ENCODE data around the gene GATC. TPM values are rescaled to one million over a fixed set of nuclear protein-coding genes. Genes with fewer than 3 reads are reported as not detected.

Gene GATC
- total RNA-seq, 1 donor from 2014 or later: 15.5 TPM

- Histone ChIP-seq H3K27ac (no peak overlapping the region), H3K36me3 (no peaks in the 10 kb centered on the region), H3K9me3 (no peaks in the 10 kb centered on the region), H3K4me3 (no peak overlapping the region), H3K27me3 (no peaks in the 10 kb centered on the region), H3K4me1 (no peaks in the 10 kb centered on the region)
- TF ChIP-seq POLR2A (IDR thresholded peaks at IDR 0.05): no peak
- no peak for TF ChIP-seq CTCF (IDR thresholded peaks at IDR 0.05)
- TF ChIP-seq POLR2AphosphoS5 (IDR thresholded peaks at IDR 0.05; ENCODE audit: insufficient read depth in 1 of 2, low read depth in 1 of 2): no peak
- intact Hi-C loops (cut with DNase I): no loop called here
- DNase-seq (ENCODE audit: extremely low spot score in 2 of 2): no peak
Measured at GRCh38 chr12:120421701-120422100, 24.5 kb upstream of the GATC start.

- H3K27me3 ChIP-seq: no peaks in the 10 kb centered on the region
- no peaks in the 10 kb centered on the region for H3K4me1 ChIP-seq
- no peaks in the 10 kb centered on the region for H3K36me3 ChIP-seq
- H3K9me3 ChIP-seq: no peaks in the 10 kb centered on the region
- DNase-seq (ENCODE audit: extremely low spot score in 2 of 2): no peak
- no peak for TF ChIP-seq POLR2A (IDR thresholded peaks at IDR 0.05)
- no peak for TF ChIP-seq CTCF (IDR thresholded peaks at IDR 0.05)
- no peak for TF ChIP-seq POLR2AphosphoS5 (IDR thresholded peaks at IDR 0.05; ENCODE audit: insufficient read depth in 1 of 2, low read depth in 1 of 2)
- H3K4me3 ChIP-seq: no peak overlapping the region
- no peak overlapping the region for H3K27ac ChIP-seq
- intact Hi-C loops (cut with DNase I): no loop called here
Measured at GRCh38 chr12:120422892-120423456, 23.3 kb upstream of the GATC start.

- intact Hi-C loops (cut with DNase I): loop anchor here (5.0 kb wide), 1 partner anchor 68 kb away; no protein-coding TSS in a partner anchor
- TF ChIP-seq POLR2A (IDR thresholded peaks at IDR 0.05) (no peak), CTCF (IDR thresholded peaks at IDR 0.05) (no peak)
- no peak overlapping the region for H3K27ac ChIP-seq
- H3K9me3 ChIP-seq: no peaks in the 10 kb centered on the region
- H3K27me3 ChIP-seq: no peaks in the 10 kb centered on the region
- no peak for DNase-seq (ENCODE audit: extremely low spot score in 2 of 2)
- no peaks in the 10 kb centered on the region for H3K4me1 ChIP-seq
- H3K4me3 ChIP-seq: no peak overlapping the region
- H3K36me3 ChIP-seq: no peaks in the 10 kb centered on the region
Measured at GRCh38 chr12:120425797-120426196, 20.4 kb upstream of the GATC start.

GRCh38 chr12:120428597-120429229, 17.5 kb upstream of the GATC start:
- Histone ChIP-seq H3K9me3 (no peaks in the 10 kb centered on the region), H3K36me3 (no peaks in the 10 kb centered on the region), H3K4me3 (no peak overlapping the region), H3K4me1 (no peaks in the 10 kb centered on the region), H3K27ac (no peak overlapping the region), H3K27me3 (no peaks in the 10 kb centered on the region)
- intact Hi-C loops (cut with DNase I): loop anchor here (5.0 kb wide), 1 partner anchor 71 kb away; no protein-coding TSS in a partner anchor
- DNase-seq (ENCODE audit: extremely low spot score in 2 of 2): no peak
- TF ChIP-seq POLR2A (IDR thresholded peaks at IDR 0.05): no peak
- no peak for TF ChIP-seq CTCF (IDR thresholded peaks at IDR 0.05)
- TF ChIP-seq POLR2AphosphoS5 (IDR thresholded peaks at IDR 0.05; ENCODE audit: insufficient read depth in 1 of 2, low read depth in 1 of 2): no peak

GRCh38 chr12:120429368-120429767, 16.9 kb upstream of the GATC start:
- H3K27me3 ChIP-seq: no peaks in the 10 kb centered on the region
- intact Hi-C loops (cut with DNase I): loop anchor here (5.0 kb wide), 1 partner anchor 72 kb away; no protein-coding TSS in a partner anchor
- no peaks in the 10 kb centered on the region for H3K9me3 ChIP-seq
- no peak overlapping the region for H3K4me3 ChIP-seq
- no peak for TF ChIP-seq POLR2AphosphoS5 (IDR thresholded peaks at IDR 0.05; ENCODE audit: insufficient read depth in 1 of 2, low read depth in 1 of 2)
- no peak for TF ChIP-seq POLR2A (IDR thresholded peaks at IDR 0.05)
- no peak for TF ChIP-seq CTCF (IDR thresholded peaks at IDR 0.05)
- H3K4me1 ChIP-seq: no peaks in the 10 kb centered on the region
- no peak overlapping the region for H3K27ac ChIP-seq
- no peak for DNase-seq (ENCODE audit: extremely low spot score in 2 of 2)
- H3K36me3 ChIP-seq: no peaks in the 10 kb centered on the region
